PC-9 (cell line): ENCODE measurements around the gene UCP1. TPM values are rescaled to one million over a fixed set of nuclear protein-coding genes. Genes with fewer than 3 reads are reported as not detected.

Experiments
- BruUV-seq: library from RNA; stranded (reverse); fragments of 400-500 nt; replicated peaks from 2 replicates; lab custom pipeline; 2021; lab: Mats Ljungman, UMichigan
- CTCF ChIA-PET: fragments of 300-600 bp; sonication (Branson Sonifier 250); formaldehyde crosslinking; loops from one replicate; lab custom pipeline; 2022; ENCODE audit warnings: antibody characterized with exemption; lab: Charles Lee
- POLR2A ChIA-PET: fragments of 300-600 bp; sonication (Branson Sonifier 250); formaldehyde crosslinking; loops from one replicate; lab custom pipeline; 2022; ENCODE audit warnings: antibody characterized with exemption; ENCODE audit not compliant: unreplicated experiment; lab: Charles Lee
- DNase-seq, 2 experiments: peaks; one replicate each; pipeline versions ENCODE4 v3.0.0 to v3.0.0-alpha.2; 2015 to 2022; ENCODE audit warnings: mixed read lengths in 1 of 2
- H2AFZ ChIP-seq: fragments of 200-600 bp; sonication (generic); 2 replicates; pipeline ENCODE4 v1.8.1; 2017; ENCODE audit warnings: antibody characterized with exemption
- H3F3A ChIP-seq: fragments of 200-600 bp; sonication (generic); 2 replicates; pipeline ENCODE4 v1.8.1; 2017; ENCODE audit warnings: antibody characterized with exemption, mild to moderate bottlenecking, low read depth; ENCODE audit not compliant: insufficient read depth
- H3K27ac ChIP-seq: fragments of 200-600 bp; sonication (generic); 2 replicates; pipeline ENCODE4 v1.6.1; 2016; ENCODE audit warnings: mixed run types
- H3K27me3 ChIP-seq: fragments of 200-600 bp; sonication (generic); 2 replicates; pipeline ENCODE4 v1.6.1; 2016; ENCODE audit warnings: low read depth, mixed run types; ENCODE audit not compliant: insufficient read depth
- H3K36me3 ChIP-seq: fragments of 200-600 bp; sonication (generic); 2 replicates; pipeline ENCODE4 v1.6.1; 2016; ENCODE audit warnings: low read depth, mixed run types
- H3K4me1 ChIP-seq: fragments of 200-600 bp; sonication (generic); replicated peaks from 2 replicates; pipeline ENCODE4 v1.6.1; 2016; ENCODE audit warnings: mixed run types; ENCODE audit not compliant: insufficient read depth
- H3K4me2 ChIP-seq: fragments of 200-600 bp; sonication (generic); 2 replicates; pipeline ENCODE4 v1.6.1; 2017; ENCODE audit warnings: mixed run types
- H3K4me3 ChIP-seq: fragments of 200-600 bp; sonication (generic); 2 replicates; pipeline ENCODE4 v1.6.1; 2016; ENCODE audit warnings: mixed run types
- H3K79me2 ChIP-seq: fragments of 200-600 bp; sonication (generic); 2 replicates; pipeline ENCODE4 v1.6.1; 2017; ENCODE audit warnings: low read depth, mixed run types
- H3K9me2 ChIP-seq: fragments of 200-600 bp; sonication (generic); 2 replicates; pipeline ENCODE4 v1.8.1; 2017; ENCODE audit warnings: mild to moderate bottlenecking; ENCODE audit not compliant: insufficient read depth
- H3K9me3 ChIP-seq: fragments of 200-600 bp; sonication (generic); 2 replicates; pipeline ENCODE4 v1.8.1; 2016; ENCODE audit warnings: low read depth; ENCODE audit not compliant: insufficient read depth
- H4K20me1 ChIP-seq: fragments of 200-600 bp; sonication (generic); 2 replicates; pipeline ENCODE4 v1.8.1; 2017; ENCODE audit not compliant: insufficient read depth
- CTCF ChIP-seq: fragments of 200-600 bp; sonication (generic); conservative IDR thresholded peaks from 2 replicates; pipeline ENCODE4 v1.6.1; 2017; ENCODE audit warnings: mixed run types, antibody characterized with exemption, mild to moderate bottlenecking, moderate library complexity
- EZH2 ChIP-seq: fragments of 200-600 bp; sonication (generic); IDR thresholded peaks from 2 replicates; pipeline ENCODE4 v1.8.0; 2017; ENCODE audit warnings: antibody characterized with exemption, low read depth
- intact Hi-C: fragments of 100-400 bp; cut with micrococcal nuclease; formaldehyde crosslinking; loops from one replicate; pipeline ENCODE4 v1.10.0; 2022; ENCODE audit not compliant: unreplicated experiment
- total RNA-seq: library from RNA; stranded (reverse); gene quantifications from 2 replicates; pipeline ENCODE4 v1.2.3, GENCODE V29; 2021

UCP1 gene
- total RNA-seq, 1 experiment from 2014 or later: not detected

DNA sequence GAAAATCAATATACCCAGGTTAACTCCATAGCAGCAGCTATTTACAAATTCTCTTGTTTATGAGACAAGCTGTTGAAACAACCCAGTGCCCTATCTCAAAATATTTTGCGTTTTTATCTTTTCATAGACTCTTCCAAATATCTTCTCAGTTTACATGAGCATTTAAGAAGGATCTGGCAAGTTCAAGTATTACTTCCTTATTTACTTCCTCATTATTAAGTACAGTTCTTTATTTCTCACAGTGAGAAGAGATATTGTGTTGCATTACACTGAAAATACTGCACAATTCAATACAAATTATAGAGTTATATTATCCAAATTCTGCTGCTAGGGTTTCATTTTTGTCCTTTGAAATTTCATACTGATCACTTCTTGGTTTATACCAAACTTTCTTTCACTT is 43.6 kb upstream of the UCP1 start:
- H4K20me1 ChIP-seq: no peaks in the 10 kb centered on the region
- H3K4me1 ChIP-seq: peaks cover 12% of the 10 kb centered on the region; the same call in 1 of the 2 replicates
- H2AFZ ChIP-seq: no peak overlapping the region
- no peaks in the 10 kb centered on the region for H3F3A ChIP-seq
- H3K4me3 ChIP-seq: no peak overlapping the region
- no peaks in the 10 kb centered on the region for H3K9me3 ChIP-seq
- intact Hi-C loops: loop anchor here (5.0 kb wide), 1 partner anchor 240 kb away; no protein-coding TSS in a partner anchor
- H3K79me2 ChIP-seq: no peaks in the 10 kb centered on the region
- CTCF ChIA-PET: no interaction called here
- no peak for DNase-seq
- no peaks in the 10 kb centered on the region for H3K36me3 ChIP-seq
- H3K4me2 ChIP-seq: no peak overlapping the region
- no peaks in the 10 kb centered on the region for H3K9me2 ChIP-seq
- H3K27ac ChIP-seq: no peak overlapping the region
- TF ChIP-seq CTCF (no peak), EZH2 (no peak)
- no peaks in the 10 kb centered on the region for H3K27me3 ChIP-seq
- no TSS peak for BruUV-seq
- POLR2A ChIA-PET: no interaction called here

DNA sequence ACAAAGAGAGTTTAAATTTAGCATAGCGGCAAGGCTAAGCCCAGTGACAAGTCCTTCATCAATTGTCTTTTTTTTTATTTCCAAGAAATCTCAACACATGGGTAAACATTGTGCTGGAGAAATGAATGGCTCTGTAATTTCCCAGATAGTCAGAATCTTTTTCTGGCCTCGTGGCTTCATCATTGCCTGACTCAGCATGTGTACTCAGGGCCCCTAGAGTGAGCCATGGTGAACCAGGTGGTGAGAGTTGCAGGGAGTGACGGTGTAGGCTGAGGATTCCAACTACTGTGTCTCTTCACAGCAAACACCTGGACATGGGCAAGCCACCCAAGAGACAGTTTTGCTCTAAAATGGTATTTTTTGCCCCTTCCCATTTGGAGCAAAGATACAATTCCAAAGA is 43.1 kb upstream of the UCP1 start:
- intact Hi-C loops: loop anchor here (5.0 kb wide), 1 partner anchor 240 kb away; no protein-coding TSS in a partner anchor

More for the DNA sequence above, 43.1 kb upstream of the UCP1 start:
- peaks cover 12% of the 10 kb centered on the region; the same call in 1 of the 2 replicates for H3K4me1 ChIP-seq
- H3K9me3 ChIP-seq: no peaks in the 10 kb centered on the region
- H3K79me2 ChIP-seq: no peaks in the 10 kb centered on the region
- no peak overlapping the region for H3K4me2 ChIP-seq
- no peak for DNase-seq
- H3F3A ChIP-seq: no peaks in the 10 kb centered on the region
- no peaks in the 10 kb centered on the region for H3K9me2 ChIP-seq
- TF ChIP-seq CTCF (no peak), EZH2 (no peak)
- H3K4me3 ChIP-seq: no peak overlapping the region
- POLR2A ChIA-PET: no interaction called here
- CTCF ChIA-PET: no interaction called here
- no peaks in the 10 kb centered on the region for H4K20me1 ChIP-seq
- BruUV-seq: no TSS peak
- H3K36me3 ChIP-seq: no peaks in the 10 kb centered on the region
- H2AFZ ChIP-seq: no peak overlapping the region
- no peak overlapping the region for H3K27ac ChIP-seq
- no peaks in the 10 kb centered on the region for H3K27me3 ChIP-seq
